ENCODE measurements around the gene SLC29A4. TPM values are rescaled to one million over a fixed set of nuclear protein-coding genes. Genes with fewer than 3 reads are reported as not detected.

The SLC29A4 gene
- total and polyA plus RNA-seq, 2 of the 8 experiments (the other 6 are each of a cell fraction or from before 2014, with no cell fraction given) = 6.9 to 15.1 TPM

DNA sequence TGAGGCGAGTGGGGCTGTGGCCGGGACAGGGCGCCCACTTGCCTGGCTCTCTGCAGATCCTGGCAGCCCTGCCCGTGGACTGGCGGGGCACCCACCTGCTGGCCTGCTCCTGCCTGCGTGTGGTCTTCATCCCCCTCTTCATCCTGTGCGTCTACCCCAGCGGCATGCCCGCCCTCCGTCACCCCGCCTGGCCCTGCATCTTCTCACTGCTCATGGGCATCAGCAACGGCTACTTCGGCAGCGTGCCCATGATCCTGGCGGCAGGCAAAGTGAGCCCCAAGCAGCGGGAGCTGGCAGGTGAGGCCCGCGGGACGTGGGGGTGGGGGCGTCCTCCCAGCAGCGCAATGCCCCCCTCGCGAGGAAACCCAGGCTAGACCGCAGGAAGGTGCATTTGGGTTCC lies 17.6 kb downstream of the SLC29A4 start:
- Histone ChIP-seq H3K14ac (ENCODE audit: insufficient read length) (no peak overlapping the region), H2BK15ac (ENCODE audit: low read length) (no peak overlapping the region), H3K4ac (replicated peaks; ENCODE audit: insufficient read length, low read depth, low read length) (no peak overlapping the region), H3K4me2 (ENCODE audit: insufficient read depth in 1 of 2, low read depth in 2 of 2, low read length in 2 of 2) (no peak overlapping the region), H2AFZ (ENCODE audit: low read length) (no peak overlapping the region), H4K91ac (replicated peaks; ENCODE audit: insufficient read length, low read length) (no peak overlapping the region), H3K9me3 (ENCODE audit: insufficient read depth in 2 of 2, low read depth in 1 of 2, low read length in 1 of 2) (no peaks in the 10 kb centered on the region), H3K79me2 (ENCODE audit: control insufficient read depth in 1 of 2, insufficient read depth in 2 of 2, low read length in 2 of 2) (no peaks in the 10 kb centered on the region), H4K20me1 (replicated peaks in 1 of 2; ENCODE audit: control insufficient read depth in 1 of 2, insufficient read depth in 2 of 2, low read length in 2 of 2) (no peaks in the 10 kb centered on the region), H3K27me3 (replicated peaks in 1 of 4; ENCODE audit: control insufficient read depth in 3 of 4, extremely low read depth in 1 of 4, insufficient read depth in 3 of 4, low read length in 3 of 4) (peaks cover 0 to 12% (median 5%) of the 10 kb centered on the region in 4 experiments; a peak in 2 of 7 replicates), H2AK5ac (ENCODE audit: low read depth, low read length) (no peak overlapping the region), H3K23me2 (ENCODE audit: low read depth, low read length) (peaks cover 8% of the 10 kb centered on the region; the same call in 1 of the 2 replicates), H2BK20ac (ENCODE audit: low read length) (no peak overlapping the region), H4K8ac (ENCODE audit: extremely low read depth, insufficient read depth, low read length) (no peak overlapping the region), H2BK120ac (replicated peaks; ENCODE audit: low read depth, low read length) (no peak overlapping the region), H2BK12ac (ENCODE audit: low read depth, low read length) (no peak overlapping the region), H3K4me3 (ENCODE audit: extremely low read depth in 1 of 4, insufficient read depth in 2 of 4, low read depth in 3 of 4, low read length in 4 of 4) (no peak overlapping the region), H3K27ac (ENCODE audit: low read depth, low read length) (no peak overlapping the region), H4K5ac (ENCODE audit: insufficient read length, low read depth, low read length) (no peak overlapping the region), H3K36me3 (ENCODE audit: control insufficient read depth in 2 of 4, insufficient read depth in 4 of 4, low read length in 3 of 4) (no peaks in the 10 kb centered on the region), H3K56ac (replicated peaks; ENCODE audit: insufficient read length, low read depth, low read length) (no peak overlapping the region), H3K4me1 (replicated peaks in 1 of 4; ENCODE audit: control insufficient read depth in 3 of 4, insufficient read depth in 4 of 4, low read length in 3 of 4) (peaks cover 0 to 10% (median 3%) of the 10 kb centered on the region in 4 experiments; a peak in 3 of 7 replicates), H3K9ac (replicated peaks in 1 of 4; ENCODE audit: extremely low read depth in 1 of 4, low read depth in 3 of 4, low read length in 3 of 4) (no peak overlapping the region), H3K23ac (ENCODE audit: insufficient read length) (no peak overlapping the region), H3K79me1 (ENCODE audit: low read depth, low read length) (no peaks in the 10 kb centered on the region), H2BK5ac (ENCODE audit: low read depth, low read length) (no peak overlapping the region), H3K18ac (ENCODE audit: extremely low read depth, low read length) (no peak overlapping the region)
- POLR2A ChIA-PET (ENCODE audit: partially characterized antibody) = no interaction called here
- CTCF ChIA-PET (ENCODE audit: partially characterized antibody) = no interaction called here
- WGBS, 2 experiments (ENCODE audit: extremely low coverage in 1 of 2, insufficient coverage in 1 of 2, insufficient read length in 1 of 2, insufficient replicate concordance in 2 of 2, low coverage in 1 of 2, low lambda C conversion rate in 2 of 2, missing lambda C conversion rate in 1 of 2) = 92% methylated on average over 20 of the region's 24 CpGs; no CpG with 5 or more reads in 1 of the 2 experiments
- no peak for DNase-seq (ENCODE audit: low read depth in 1 of 2, low spot score in 2 of 2)
- no peak for TF ChIP-seq POLR2AphosphoS5 (IDR thresholded peaks at IDR 0.05; ENCODE audit: low read depth, low read length)
- no peak for TF ChIP-seq MAFK (IDR thresholded peaks at IDR 0.05; ENCODE audit: low read depth, low read length)
- no peak for FAIRE-seq
